Gastroesophageal sphincter (tissue), 4 donors: ENCODE measurements around the gene FGF18. TPM values are rescaled to one million over a fixed set of nuclear protein-coding genes. Genes with fewer than 3 reads are reported as not detected.

Experiments
- ATAC-seq: fragments of 150-250 bp; one replicate; pipeline ENCODE4 v1.9.1; 2016; ENCODE audit warnings: mild to moderate bottlenecking, moderate library complexity
- H3K27ac ChIP-seq, 4 donors: fragments of 200-600 bp; sonication (generic) in 3 of 4; 1 replicate in 3 of 4; 2 replicates in 1 of 4; pipeline ENCODE4 v1.5.1; 2016 to 2019
- H3K27me3 ChIP-seq: fragments of 200-600 bp; sonication (generic); one replicate; pipeline ENCODE4 v1.5.1; 2019
- H3K36me3 ChIP-seq, 2 donors: fragments of 200-600 bp; sonication (generic); one replicate each; pipeline ENCODE4 v1.5.1; 2019; ENCODE audit warnings: control low read depth in 1 of 2
- H3K4me1 ChIP-seq, 3 donors: fragments of 200-600 bp; sonication (generic); 1 replicate in 2 of 3; 2 replicates in 1 of 3; pipeline ENCODE4 v1.5.1; 2016 to 2019; ENCODE audit warnings: control low read depth in 2 of 3
- H3K4me3 ChIP-seq, 2 donors: fragments of 200-600 bp; sonication (generic); one replicate each; pipeline ENCODE4 v1.5.1; 2019; ENCODE audit warnings: mild to moderate bottlenecking in 1 of 2, moderate library complexity in 1 of 2
- H3K9me3 ChIP-seq, 3 donors: fragments of 200-600 bp; sonication (generic); one replicate each; pipeline ENCODE4 v1.5.1; 2017 to 2019; ENCODE audit warnings: control low read depth in 2 of 3
- CTCF ChIP-seq, 4 experiments: fragments of 200-600 bp in 2 of 4; fragments of 450-650 bp in 2 of 4; sonication (generic) in 1 of 4; IDR thresholded peaks; one replicate each; pipeline ENCODE4 v1.5.1; 2017 to 2019; ENCODE audit warnings: antibody characterized with exemption in 4 of 4, mild to moderate bottlenecking in 2 of 4, moderate library complexity in 2 of 4
- EP300 ChIP-seq: sonication (generic); formaldehyde crosslinking; IDR thresholded peaks from one replicate; pipeline ENCODE4 v1.6.1; 2017; ENCODE audit warnings: antibody characterized with exemption, mild to moderate bottlenecking
- POLR2A ChIP-seq, 2 donors: fragments of 450-650 bp; IDR thresholded peaks; one replicate each; pipeline ENCODE4 v1.6.1; 2017; ENCODE audit warnings: antibody characterized with exemption in 2 of 2, mild to moderate bottlenecking in 2 of 2, moderate library complexity in 1 of 2
- POLR2AphosphoS5 ChIP-seq: sonication (generic); formaldehyde crosslinking; IDR thresholded peaks from one replicate; pipeline ENCODE4 v1.6.1; 2017; ENCODE audit warnings: antibody characterized with exemption
- WGBS, 2 donors: methylation state at CpG; one replicate each; pipeline ENCODE4 v1.1.5; 2018; ENCODE audit warnings: low coverage in 1 of 2; 5-methylcytosine and 5-hydroxymethylcytosine counted together
- total RNA-seq, 4 donors: library from RNA; depleted of rRNA; stranded (reverse); fragments of >200 nt; gene quantifications; one replicate each; pipeline ENCODE4 v1.1.0, GENCODE V29; 2016

Gene FGF18
- total RNA-seq, 4 donors from 2014 or later, result 1.8 to 2.1 TPM; not detected in 2

GRCh38 chr5:171421331-171422262 is 2.1 kb downstream of the FGF18 start:
- 37 to 90% methylated on average over 3 to 4 of the region's 16 CpGs for WGBS, 2 donors
- peaks cover 19% of the 10 kb centered on the region for H3K27me3 ChIP-seq
- TF ChIP-seq EP300 (no peak), POLR2AphosphoS5 (no peak), POLR2A (IDR thresholded peaks at IDR 0.05) (no peak), CTCF (IDR thresholded peaks at IDR 0.05) (no peak)
- H3K27ac ChIP-seq, result peak overlapping the region in 1 of 4 donors; percentile 41
- H3K4me3 ChIP-seq, result peak overlapping the region in 1 of 2 donors; percentile 53
- H3K36me3 ChIP-seq, result no peaks in the 10 kb centered on the region
- no peak for ATAC-seq
- H3K4me1 ChIP-seq, result peaks cover 0 to 33% (median 29%) of the 10 kb centered on the region in 3 donors
- H3K9me3 ChIP-seq, result no peaks in the 10 kb centered on the region

- no peak for ATAC-seq
- Histone ChIP-seq H3K27me3 (peaks cover 19% of the 10 kb centered on the region), H3K9me3 (no peaks in the 10 kb centered on the region), H3K27ac (no peak overlapping the region), H3K4me1 (peaks cover 0 to 33% (median 29%) of the 10 kb centered on the region in 3 donors), H3K4me3 (no peak overlapping the region), H3K36me3 (no peaks in the 10 kb centered on the region)
- no peak for TF ChIP-seq EP300
- WGBS, 2 donors, result no CpG with 5 or more reads among the region's 2 CpGs
Observed at GRCh38 chr5:171422495-171422894, 3.0 kb downstream of the FGF18 start.

GRCh38 chr5:171422902-171423663 is 3.6 kb downstream of the FGF18 start:
- Histone ChIP-seq H3K4me3 (no peak overlapping the region), H3K27me3 (peaks cover 19% of the 10 kb centered on the region), H3K9me3 (no peaks in the 10 kb centered on the region), H3K4me1 (peaks cover 0 to 33% (median 29%) of the 10 kb centered on the region in 3 donors), H3K27ac (no peak overlapping the region), H3K36me3 (no peaks in the 10 kb centered on the region)
- 82% methylated on average over 14 of the region's 26 CpGs; no CpG with 5 or more reads in 1 of the 2 donors for WGBS, 2 donors
- ATAC-seq, result no peak
- TF ChIP-seq EP300 (no peak), POLR2AphosphoS5 (no peak), CTCF (IDR thresholded peaks at IDR 0.05) (no peak), POLR2A (IDR thresholded peaks at IDR 0.05) (no peak)

- Histone ChIP-seq H3K4me1 (peaks cover 0 to 18% (median 15%) of the 10 kb centered on the region in 3 donors), H3K36me3 (no peaks in the 10 kb centered on the region), H3K9me3 (no peaks in the 10 kb centered on the region), H3K4me3 (no peak overlapping the region), H3K27me3 (peaks cover 9% of the 10 kb centered on the region), H3K27ac (no peak overlapping the region)
- no peak for TF ChIP-seq POLR2AphosphoS5
- TF ChIP-seq EP300, result no peak
- TF ChIP-seq POLR2A (IDR thresholded peaks at IDR 0.05), result no peak
- no peak for TF ChIP-seq CTCF (IDR thresholded peaks at IDR 0.05)
- 73% methylated on average over 4 of the region's 5 CpGs; no CpG with 5 or more reads in 1 of the 2 donors for WGBS, 2 donors
- no peak for ATAC-seq
Observed at GRCh38 chr5:171424726-171425125, 5.3 kb downstream of the FGF18 start.

GRCh38 chr5:171425596-171426244 is 6.3 kb downstream of the FGF18 start:
- no peaks in the 10 kb centered on the region for H3K27me3 ChIP-seq
- ATAC-seq, result no peak
- H3K27ac ChIP-seq, result no peak overlapping the region
- H3K9me3 ChIP-seq, result no peaks in the 10 kb centered on the region
- WGBS, 2 donors, result 96 to 98% methylated on average over 9 of the region's 14 CpGs
- H3K36me3 ChIP-seq, result no peaks in the 10 kb centered on the region
- peaks cover 0 to 8% (median 8%) of the 10 kb centered on the region in 3 donors for H3K4me1 ChIP-seq
- no peak overlapping the region for H3K4me3 ChIP-seq
- TF ChIP-seq CTCF (IDR thresholded peaks at IDR 0.05) (no peak), EP300 (no peak), POLR2A (IDR thresholded peaks at IDR 0.05) (no peak), POLR2AphosphoS5 (no peak)
